ENCODE results near the gene SLC38A10. TPM values are rescaled to one million over a fixed set of nuclear protein-coding genes. Genes with fewer than 3 reads are reported as not detected.

The SLC38A10 gene
- total and polyA plus RNA-seq, 2 of the 13 experiments (the other 11 are each of a cell fraction or from before 2014, with no cell fraction given), result 23.4 to 55.8 TPM

DNA sequence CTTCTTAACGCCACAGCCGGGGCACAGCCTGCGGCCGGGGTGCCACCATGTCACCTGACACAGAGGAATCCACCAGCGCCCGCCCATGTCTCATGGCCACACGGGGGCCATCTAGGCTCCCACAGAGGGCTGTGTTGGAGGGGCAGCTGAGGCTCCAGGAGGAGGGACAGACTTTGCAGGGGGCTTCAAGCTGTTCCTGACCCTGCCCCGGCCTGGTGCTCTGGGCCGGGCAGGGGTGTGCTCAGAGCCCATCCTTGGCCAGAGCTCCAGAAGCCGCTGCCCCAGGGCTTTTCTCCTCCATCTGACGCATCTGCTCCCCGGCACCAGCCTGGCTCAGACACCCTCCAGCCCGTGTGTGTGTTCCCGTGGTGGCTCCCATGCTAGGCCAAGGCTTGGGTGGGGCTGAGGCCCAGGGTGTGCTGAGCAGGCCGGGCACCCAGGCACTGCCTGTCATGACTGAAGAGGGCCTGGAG is 7.8 kb upstream of the SLC38A10 start (continued):
- TF ChIP-seq ZNF710 (CRISPR knock-in tag; IDR thresholded peaks at IDR 0.05; ENCODE audit: borderline replicate concordance), result 0 out of 2 replicates have a peak, but pooled peaks have one; percentile 22
- 0 out of 2 replicates have a peak, but pooled peaks have one; percentile 48 for TF ChIP-seq KDM2A (CRISPR knock-in tag; IDR thresholded peaks at IDR 0.05; ENCODE audit: borderline replicate concordance, low read depth)
- TF ChIP-seq HMGXB4 (CRISPR knock-in tag; IDR thresholded peaks at IDR 0.05; ENCODE audit: borderline replicate concordance in 1 of 2, low read depth in 1 of 2), result peak in 1 of 2 experiments; percentile 59; a peak in 1 of 4 replicates

DNA sequence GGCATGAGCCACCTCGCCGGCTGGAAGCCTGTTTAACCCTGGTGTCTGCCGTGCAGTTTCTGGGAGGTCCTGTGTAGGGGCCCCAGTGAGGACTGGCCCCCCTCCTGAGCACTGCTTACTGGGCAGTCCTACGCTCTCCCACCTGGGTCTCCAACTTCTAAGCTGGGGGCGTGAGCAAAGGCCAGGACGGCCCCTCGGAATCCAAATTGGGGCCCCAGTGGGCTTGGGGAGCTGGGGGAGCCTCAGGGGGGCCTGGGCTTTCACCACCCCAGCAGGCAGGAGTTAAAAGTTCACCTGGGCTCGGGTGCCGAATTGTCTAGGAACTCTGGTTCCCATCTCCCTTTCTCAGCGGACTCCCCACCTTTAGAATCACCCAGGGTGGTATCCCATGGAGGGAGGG is 7.2 kb upstream of the SLC38A10 start:
- in situ Hi-C loops (cut with HindIII; ENCODE audit: extremely low pct_ligation_motif_present, low pct_unique_long_range_greater_than_20kb), result loop anchor here (5.0 kb wide), 1 partner anchor 180 kb away; no protein-coding TSS in a partner anchor
- ChIA-PET CTCF (ENCODE audit: low intra/inter-chr PET ratio, low total read pairs) (interaction anchor here (1.4 kb wide), 1 partner anchor 182 kb away, joined by 6 read pairs; no protein-coding TSS in a partner anchor), POLR2A (interaction anchor here (1.0 kb wide), 1 partner anchor 32 kb away, joined by 3 read pairs; no protein-coding TSS in a partner anchor)
- BruUV-seq (replicated peaks), result no TSS peak
- Histone ChIP-seq H2AFZ (ENCODE audit: low read length) (no peak overlapping the region), H3K4me1 (ENCODE audit: insufficient read depth, low read length) (peaks cover 73% of the 10 kb centered on the region), H3K79me2 (ENCODE audit: insufficient read depth, low read length) (no peaks in the 10 kb centered on the region), H3K36me3 (replicated peaks in 1 of 2; ENCODE audit: control insufficient read depth in 1 of 2, insufficient read depth in 2 of 2, low read length in 2 of 2) (no peaks in the 10 kb centered on the region), H3K9ac (ENCODE audit: insufficient read depth, low read depth, low read length) (no peak overlapping the region), H3K4me2 (ENCODE audit: low read depth, low read length) (peak overlapping the region; percentile 63), H4K20me1 (ENCODE audit: insufficient read depth, low read length) (no peaks in the 10 kb centered on the region), H3K9me3 (ENCODE audit: low read length) (no peaks in the 10 kb centered on the region), H3K27me3 (ENCODE audit: control insufficient read depth in 1 of 2, insufficient read depth in 2 of 2, low read length in 2 of 2) (peaks cover 3 to 45% of the 10 kb centered on the region in 2 experiments; a peak in 4 of 5 replicates), H3K27ac (ENCODE audit: extremely low read length, insufficient read depth, low read length) (no peak overlapping the region), H3K4me3 (replicated peaks in 1 of 3; ENCODE audit: insufficient read depth in 1 of 3, low read depth in 2 of 3, low read length in 3 of 3) (peak overlapping the region in 1 of 3 experiments; percentile 43; a peak in 1 of 6 replicates)
- no peak for FAIRE-seq
- no peak for DNase-seq (ENCODE audit: low spot score)
- WGBS (ENCODE audit: low lambda C conversion rate), result 11% methylated on average over 9 of the region's 10 CpGs
- intact Hi-C loops (cut with micrococcal nuclease; ENCODE audit: unreplicated experiment), result no loop called here
- no peak for ATAC-seq
- TF ChIP-seq, protein P1, sequence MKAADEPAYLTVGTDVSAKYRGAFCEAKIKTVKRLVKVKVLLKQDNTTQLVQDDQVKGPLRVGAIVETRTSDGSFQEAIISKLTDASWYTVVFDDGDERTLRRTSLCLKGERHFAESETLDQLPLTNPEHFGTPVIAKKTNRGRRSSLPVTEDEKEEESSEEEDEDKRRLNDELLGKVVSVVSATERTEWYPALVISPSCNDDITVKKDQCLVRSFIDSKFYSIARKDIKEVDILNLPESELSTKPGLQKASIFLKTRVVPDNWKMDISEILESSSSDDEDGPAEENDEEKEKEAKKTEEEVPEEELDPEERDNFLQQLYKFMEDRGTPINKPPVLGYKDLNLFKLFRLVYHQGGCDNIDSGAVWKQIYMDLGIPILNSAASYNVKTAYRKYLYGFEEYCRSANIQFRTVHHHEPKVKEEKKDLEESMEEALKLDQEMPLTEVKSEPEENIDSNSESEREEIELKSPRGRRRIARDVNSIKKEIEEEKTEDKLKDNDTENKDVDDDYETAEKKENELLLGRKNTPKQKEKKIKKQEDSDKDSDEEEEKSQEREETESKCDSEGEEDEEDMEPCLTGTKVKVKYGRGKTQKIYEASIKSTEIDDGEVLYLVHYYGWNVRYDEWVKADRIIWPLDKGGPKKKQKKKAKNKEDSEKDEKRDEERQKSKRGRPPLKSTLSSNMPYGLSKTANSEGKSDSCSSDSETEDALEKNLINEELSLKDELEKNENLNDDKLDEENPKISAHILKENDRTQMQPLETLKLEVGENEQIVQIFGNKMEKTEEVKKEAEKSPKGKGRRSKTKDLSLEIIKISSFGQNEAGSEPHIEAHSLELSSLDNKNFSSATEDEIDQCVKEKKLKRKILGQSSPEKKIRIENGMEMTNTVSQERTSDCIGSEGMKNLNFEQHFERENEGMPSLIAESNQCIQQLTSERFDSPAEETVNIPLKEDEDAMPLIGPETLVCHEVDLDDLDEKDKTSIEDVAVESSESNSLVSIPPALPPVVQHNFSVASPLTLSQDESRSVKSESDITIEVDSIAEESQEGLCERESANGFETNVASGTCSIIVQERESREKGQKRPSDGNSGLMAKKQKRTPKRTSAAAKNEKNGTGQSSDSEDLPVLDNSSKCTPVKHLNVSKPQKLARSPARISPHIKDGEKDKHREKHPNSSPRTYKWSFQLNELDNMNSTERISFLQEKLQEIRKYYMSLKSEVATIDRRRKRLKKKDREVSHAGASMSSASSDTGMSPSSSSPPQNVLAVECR (CRISPR knock-in tag; IDR thresholded peaks at IDR 0.05; ENCODE audit: borderline replicate concordance), result 0 out of 2 replicates have a peak, but pooled peaks have one; percentile 32
- TF ChIP-seq PATZ1 (CRISPR knock-in tag; IDR thresholded peaks at IDR 0.05) (0 out of 2 replicates have a peak, but pooled peaks have one; percentile 18), PHF21A (CRISPR knock-in tag; IDR thresholded peaks at IDR 0.05) (no peak)
- TF ChIP-seq, protein P2, sequence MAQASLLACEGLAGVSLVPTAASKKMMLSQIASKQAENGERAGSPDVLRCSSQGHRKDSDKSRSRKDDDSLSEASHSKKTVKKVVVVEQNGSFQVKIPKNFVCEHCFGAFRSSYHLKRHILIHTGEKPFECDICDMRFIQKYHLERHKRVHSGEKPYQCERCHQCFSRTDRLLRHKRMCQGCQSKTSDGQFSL (CRISPR knock-in tag; IDR thresholded peaks at IDR 0.05), result no peak

Measured in HepG2 (cell line).